HG03139 (cell line): ENCODE results near the gene SUN1.

Experiments
- ATAC-seq: cut with Tn5 transposase; IDR thresholded peaks from one replicate; pipeline ENCODE4 v1.9.1; 2021; ENCODE audit not compliant: unreplicated experiment

The SUN1 gene

DNA sequence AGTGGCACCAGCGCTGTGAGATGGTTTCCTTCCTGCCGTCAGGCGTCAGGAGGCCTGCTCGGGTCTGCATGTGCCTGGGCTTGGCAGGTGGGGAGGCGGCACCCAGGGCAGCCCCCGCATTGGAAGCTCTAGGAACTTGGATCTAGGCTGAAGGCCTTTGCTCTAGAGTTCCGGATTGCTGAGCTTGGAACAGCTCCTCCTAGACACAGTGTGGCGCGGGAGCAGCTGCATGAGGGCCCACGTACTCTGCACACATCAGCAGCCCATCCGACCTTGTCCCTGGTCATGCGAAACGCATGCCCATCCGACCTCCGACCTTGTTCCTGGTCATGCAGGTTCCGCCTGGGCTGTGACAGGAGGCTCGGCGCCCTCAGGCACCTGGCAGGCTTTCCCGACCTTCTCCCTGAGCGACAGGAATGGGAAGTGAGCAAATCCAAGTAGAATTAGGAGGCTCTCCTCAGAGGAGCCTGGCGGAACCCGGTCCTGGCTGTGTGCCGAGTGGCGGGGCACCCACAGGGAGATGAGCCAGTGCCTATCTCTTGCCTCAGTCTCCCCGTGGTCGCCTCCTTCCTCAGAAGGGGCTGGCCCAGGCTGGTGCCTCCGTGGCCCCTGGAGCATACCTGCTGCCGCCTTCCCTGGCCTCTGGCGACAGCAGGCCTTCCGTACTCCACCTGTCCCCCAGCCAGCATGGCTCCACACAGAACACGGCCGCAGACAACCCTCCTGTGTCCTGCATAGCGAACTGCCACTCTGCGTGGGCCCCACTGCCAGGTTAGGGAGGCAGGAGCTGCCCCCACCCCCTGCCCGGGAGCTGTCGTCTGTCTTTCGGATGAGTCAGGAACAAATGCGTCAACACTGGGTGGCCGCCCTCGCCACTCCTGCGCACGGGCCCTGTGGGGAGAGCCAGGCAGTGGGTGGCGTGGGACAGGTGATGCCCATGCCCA is 56.1 kb downstream of the SUN1 start:
- ATAC-seq: no peak

- no peak for ATAC-seq
Observed at GRCh38 chr7:889025-889390, 56.7 kb downstream of the SUN1 start.

GRCh38 chr7:889391-889790 is 57.1 kb downstream of the SUN1 start:
- ATAC-seq: no peak

GRCh38 chr7:890868-891267 is 58.6 kb downstream of the SUN1 start:
- ATAC-seq: no peak

DNA sequence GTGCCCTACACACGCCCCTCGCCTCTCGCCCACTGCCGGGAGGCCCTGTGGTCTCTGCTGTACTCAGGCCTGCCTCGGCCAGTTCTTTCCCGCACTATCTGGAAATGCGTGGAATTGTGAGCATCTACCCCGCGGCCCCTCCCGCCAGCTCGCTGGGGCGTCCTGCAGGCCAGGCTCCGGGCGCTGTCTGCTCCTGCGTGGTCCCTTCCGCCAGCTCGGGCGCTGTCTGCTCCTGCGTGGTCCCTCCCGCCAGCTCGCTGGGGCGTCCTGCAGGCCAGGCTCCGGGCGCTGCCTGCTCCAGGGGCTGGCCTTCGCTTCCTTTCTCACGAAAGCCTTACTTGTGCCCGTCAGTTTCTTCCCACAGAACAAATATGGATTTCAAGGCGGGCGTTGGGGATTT is 59.0 kb downstream of the SUN1 start:
- no peak for ATAC-seq

DNA sequence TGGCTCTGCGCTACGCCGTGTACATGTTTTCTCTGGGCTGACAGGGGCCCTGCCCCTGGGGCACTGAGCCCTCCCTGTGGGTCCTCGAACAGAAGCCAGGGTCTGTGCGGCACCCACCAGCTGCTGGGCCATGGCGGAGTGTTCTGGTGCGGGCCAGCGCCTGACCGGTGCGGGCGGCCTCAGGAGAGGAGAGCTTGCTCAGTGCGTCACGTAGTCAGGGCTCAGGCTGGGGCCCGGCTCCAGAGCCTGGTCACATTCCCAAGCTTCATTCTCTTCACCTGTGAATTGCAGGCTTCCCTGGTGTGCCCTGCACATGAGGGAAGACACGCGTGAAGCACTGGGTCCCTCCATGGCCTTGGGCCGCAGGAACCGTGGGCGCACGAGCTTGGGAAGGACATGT is 59.5 kb downstream of the SUN1 start:
- no peak for ATAC-seq

GRCh38 chr7:892648-893593 is 60.6 kb downstream of the SUN1 start:
- no peak for ATAC-seq

- ATAC-seq: no peak
Observed at GRCh38 chr7:893686-894085, 61.4 kb downstream of the SUN1 start.

- ATAC-seq: no peak
Observed at GRCh38 chr7:894164-894867, 62.0 kb downstream of the SUN1 start.

- ATAC-seq: no peak
Observed at GRCh38 chr7:894927-895450, 62.7 kb downstream of the SUN1 start.

DNA sequence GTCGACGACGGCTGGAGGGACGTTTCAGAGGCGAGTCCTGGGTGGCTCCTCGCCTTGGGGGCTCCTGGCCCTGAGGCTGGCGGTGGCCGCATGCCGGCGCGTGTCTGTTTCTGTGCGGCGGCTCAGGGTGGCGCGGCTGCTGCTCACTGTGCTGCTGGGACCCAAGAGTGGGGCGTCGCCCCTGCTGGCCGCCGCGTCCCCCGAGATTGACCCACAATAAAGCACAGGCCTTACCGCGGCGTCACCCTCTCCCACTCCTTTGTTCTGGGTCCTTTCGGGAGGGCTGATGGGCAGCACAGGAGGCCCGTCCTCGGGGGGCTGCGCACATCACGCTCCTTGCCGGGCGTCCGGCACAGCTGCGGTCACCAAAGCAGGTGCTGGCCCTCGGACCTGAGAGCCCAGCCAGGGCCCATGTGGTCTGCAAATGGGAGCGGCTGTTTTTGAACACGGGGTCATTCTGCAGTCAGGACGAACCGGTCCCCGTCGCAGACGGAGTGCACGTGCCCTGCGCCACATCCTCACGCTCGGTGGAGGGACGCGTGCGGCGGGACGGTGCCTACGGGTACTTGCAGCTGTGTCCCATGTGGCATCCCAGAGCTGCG is 63.3 kb downstream of the SUN1 start:
- no peak for ATAC-seq

DNA sequence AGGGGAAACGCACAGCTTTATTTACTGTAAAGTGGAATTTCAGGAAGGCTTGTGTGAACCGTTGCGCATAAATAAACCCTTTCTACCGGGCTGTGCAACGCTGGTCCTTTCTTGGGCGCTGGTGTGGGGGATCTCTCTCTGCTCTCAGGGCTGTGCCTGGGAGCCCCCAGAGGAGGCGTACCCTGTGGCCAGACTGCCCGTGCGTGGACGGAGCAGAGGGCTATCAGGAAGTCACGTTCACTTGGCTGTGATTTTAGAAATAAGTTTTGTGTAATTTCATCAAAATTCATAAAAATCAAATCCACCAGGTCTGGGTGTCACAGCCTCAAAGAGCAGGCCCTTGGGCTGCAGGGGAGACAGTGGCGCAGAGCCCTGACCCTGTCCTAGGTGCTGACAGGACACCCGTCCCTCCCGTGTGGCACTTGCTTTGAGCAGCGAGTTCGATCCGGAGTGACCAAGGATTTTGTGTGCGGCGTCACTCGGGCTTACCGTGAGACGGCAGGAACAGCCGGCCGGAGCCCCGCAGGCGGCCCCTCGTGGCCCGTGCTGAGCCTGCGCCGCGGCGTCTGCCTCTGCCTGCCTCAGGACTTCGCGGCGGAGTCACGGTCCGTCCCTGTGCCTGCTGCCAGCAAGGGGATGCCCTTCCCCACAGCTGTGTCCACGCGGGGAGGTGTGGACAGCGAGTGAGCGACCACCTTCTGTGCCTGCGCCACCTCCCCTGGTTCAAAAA is 64.2 kb downstream of the SUN1 start:
- ATAC-seq: no peak

DNA sequence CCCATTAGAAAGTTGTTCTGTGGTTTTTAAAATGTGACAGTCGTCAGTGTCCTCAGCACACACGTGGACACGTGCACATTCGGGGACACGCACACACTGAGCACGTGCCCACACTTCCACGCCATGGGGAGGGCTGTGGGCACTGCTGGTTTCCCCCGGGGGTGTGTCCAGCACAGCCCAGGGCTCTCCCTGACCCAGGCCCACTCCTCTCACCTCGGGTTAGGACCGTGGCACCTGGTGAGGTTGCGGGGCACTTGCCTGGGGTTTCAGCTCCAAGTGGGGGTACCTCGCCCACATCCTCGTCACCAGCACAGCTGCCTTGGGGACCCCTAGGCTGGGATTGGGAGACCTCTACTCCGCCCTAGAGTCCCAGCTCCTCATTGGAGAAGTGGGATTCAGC is 64.8 kb downstream of the SUN1 start:
- no peak for ATAC-seq

DNA sequence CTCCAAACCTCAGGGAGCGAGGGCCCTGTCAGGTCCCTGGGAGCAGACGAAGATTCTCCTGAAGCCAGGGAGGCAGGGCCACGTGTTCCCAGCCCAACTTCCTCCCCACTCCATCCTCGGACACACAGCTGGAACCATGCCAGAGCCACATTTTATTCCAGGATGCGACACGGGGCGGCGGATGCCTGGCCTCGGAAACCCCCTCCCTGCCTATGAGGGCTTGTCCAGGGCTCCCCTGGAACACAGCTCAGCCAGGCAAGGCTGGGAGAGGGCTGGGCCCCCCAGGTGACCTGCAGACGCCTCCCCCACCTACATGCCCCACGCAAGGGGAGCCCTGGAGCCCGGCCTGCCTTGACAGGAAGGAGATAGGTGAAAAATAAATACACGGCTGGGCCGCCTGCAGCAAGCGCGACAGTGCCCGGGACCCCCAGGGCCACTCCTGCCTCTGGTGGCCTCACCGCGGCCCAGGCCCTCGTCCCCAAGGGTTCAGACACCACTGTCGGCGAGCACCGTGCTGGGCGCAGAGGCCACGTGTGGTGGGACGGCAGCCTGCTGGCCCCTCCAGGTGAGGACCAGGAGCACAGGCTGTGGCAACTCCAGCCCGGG is 65.6 kb downstream of the SUN1 start:
- ATAC-seq: no peak

GRCh38 chr7:898460-898854 is 66.2 kb downstream of the SUN1 start:
- ATAC-seq: no peak

DNA sequence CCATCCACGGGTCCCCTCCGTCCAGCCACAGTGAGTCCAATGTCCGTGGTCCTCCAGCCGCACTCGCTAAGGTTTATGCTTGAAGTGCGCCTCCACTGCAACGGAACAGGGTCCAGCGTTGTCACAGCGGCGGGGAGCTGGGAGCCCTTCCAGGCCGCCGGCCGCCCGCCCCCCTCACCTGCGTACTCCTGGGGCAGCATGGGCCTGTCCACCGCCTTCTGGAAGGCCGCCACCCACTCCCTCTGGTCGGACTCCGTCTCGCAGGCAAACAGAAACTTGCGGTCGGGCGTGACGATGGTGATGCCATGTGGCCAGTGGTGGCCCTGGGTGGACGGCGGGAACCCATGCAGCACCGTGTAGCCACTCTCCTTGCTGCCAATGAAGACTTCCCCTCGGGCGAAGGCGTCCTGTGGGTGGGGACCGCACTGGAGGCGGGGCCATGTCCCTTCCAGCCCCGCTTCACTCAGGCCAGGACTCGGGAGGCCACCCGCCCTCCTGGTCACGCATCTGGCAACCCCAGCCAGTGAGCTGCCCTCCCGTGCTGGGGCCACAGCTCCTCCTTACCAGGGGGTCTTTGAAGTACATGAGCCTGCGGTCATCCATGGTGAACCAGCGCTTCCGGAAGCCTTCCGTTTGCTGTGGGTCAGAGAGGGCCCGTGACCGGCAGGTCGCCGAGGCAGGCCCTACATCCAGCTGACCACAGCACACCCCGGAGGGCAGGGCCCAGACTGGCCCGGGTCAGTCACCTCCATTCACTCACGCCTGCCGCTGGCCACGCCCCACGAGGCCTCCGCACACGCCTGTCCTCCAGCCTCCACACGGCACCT is 66.8 kb downstream of the SUN1 start:
- ATAC-seq: no peak

- no peak for ATAC-seq
Observed at GRCh38 chr7:899806-900205, 67.5 kb downstream of the SUN1 start.

DNA sequence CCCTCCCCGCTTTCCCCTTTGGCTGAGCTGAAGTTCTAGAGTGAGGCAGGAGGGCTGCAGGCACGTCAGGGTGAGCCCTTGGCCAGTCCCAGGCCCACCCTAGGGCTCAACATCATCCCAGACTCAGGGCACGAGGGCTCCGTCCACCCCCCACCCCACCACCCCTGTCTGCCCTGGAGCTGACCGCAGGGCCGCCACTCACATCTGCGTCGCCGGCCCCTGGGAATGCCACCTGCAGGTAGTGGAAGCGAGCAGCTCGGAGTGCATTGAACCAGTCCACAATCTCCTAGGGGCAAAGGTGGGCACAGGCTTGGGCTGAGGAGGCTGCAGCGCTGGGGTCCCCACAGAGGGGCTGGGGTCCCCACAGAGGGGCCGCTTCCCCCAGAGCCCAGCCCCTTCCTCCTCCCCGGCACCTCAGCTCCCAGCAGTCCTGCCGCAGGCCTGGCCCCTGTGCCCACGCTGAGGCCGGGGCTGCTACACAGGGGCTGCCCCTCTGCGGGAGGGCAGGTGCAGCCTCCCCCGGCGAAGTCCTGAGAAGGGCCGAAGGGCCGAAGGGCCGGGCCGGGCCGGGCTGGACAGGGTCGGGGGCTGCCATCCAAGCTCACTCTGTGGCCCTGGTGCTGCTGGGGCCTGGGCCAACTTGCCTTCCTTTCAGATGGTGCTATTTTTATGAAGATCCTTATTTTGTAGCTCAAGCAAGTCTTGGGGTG is 68.2 kb downstream of the SUN1 start:
- no peak for ATAC-seq
